Stimulated activated CD4-positive, alpha-beta T cell treated with anti-CD3 and anti-CD28 coated beads, Interleukin-4, amount 100 ng/mL, for 4 hours (primary cell): ENCODE measurements around the gene MPST.

Experiments used
- DNase-seq, 2 experiments: peaks; one replicate each; pipeline ENCODE4 v3.0.0-alpha.2; 2020

Gene MPST

DNA sequence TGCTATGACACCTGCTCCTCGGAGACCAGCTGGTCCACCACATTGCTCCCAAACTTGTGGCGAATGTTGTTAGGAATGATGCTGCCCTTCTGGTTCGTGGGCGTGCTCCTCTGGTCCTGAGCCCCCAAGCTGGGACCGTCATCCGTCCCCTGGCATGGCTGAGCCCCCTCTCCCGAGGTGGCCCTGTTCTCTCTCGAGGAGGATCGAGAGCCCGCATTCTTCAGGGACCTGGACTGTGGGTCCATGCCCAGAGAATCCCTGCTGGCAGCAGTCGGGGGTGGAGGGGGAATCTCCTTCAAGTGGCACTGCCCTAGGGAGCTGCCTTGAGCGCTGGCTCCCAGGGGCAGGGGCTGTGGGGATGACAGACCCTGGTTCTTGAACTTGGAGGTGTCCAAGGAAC lies 17.7 kb upstream of the MPST start:
- no peak for DNase-seq

- DNase-seq: no peak
These were observed 16.9 kb upstream of the MPST start for GRCh38 chr22:37002633-37003032.

DNA sequence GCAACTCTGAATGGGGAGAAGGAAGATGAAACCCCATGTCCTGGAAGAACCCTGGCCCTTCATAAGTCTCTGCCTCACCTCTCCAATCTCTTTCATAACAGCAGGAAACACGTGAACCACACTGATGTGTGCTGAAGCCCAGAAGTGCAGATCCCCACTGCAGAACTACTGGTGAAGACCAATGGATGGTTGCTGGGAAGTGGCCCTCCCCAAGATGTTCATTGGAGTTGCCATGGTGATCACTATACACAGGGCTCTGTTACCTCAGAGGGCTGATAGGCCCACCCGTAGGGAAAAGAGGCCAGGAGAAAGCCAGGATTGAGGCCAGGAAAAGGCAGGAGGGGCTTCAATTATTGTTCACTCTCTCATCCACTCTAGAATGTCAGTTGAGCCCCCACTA lies 11.9 kb upstream of the MPST start:
- no peak for DNase-seq

DNA sequence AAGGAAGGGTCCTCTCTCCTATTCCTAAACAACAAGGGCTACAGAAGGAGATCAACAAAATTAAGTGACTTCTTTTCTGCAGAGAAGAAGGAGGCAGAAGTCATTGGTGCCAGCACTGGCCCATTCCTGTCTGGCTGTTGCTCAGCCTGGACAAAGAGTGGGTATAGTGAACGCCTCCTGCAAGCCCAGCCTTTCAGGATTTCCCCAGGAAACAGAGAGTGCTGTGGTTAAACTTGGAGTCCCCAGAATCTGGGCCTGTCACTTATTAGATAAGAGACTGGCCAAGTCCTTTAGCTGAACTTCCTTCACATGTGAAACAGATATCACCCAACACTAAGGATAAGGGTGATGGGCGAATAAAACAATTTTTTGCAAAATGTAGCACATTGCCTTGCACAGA lies 11.2 kb upstream of the MPST start:
- DNase-seq: no peak

GRCh38 chr22:37009490-37009889 lies 10.1 kb upstream of the MPST start:
- no peak for DNase-seq

DNA sequence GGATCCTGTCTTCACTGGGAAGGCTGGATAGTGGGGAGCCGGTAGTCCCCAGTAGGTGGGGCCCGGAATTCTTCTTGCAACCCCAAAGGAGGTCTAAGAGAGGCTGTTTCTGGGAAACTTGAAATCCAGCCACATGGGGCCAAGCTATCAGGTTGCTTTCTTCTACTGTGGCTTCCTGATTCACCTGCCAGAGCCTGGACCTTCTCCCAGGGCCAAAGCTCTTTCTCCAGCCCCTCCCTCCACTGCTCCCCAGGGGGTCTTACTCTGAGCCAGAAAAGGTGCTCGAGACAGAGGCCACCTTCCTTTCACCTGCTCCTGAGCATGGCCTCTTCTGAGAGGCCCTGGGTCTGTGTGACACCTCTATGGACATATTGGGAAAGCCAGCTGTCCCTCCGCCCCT lies 9.4 kb upstream of the MPST start:
- no peak for DNase-seq

DNA sequence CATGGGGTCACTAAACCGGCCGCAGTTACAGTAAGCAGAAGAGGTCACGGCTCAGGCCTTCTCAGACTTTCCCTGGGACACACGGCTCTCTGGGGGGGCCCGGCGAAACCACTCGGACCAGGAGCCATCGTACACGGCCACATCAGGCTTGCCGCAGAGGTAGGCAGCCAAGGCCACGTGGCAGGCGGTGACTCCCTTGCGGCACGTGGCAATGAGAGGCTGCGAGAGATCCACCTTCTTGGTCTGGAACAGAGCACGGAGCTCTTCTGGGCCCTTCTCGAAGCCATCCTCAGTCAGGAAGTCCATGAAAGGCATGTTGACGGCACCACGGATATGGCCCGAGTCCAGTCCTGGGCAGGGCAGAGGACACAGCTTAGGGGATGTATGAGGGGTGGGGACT lies 8.6 kb upstream of the MPST start:
- no peak for DNase-seq

DNA sequence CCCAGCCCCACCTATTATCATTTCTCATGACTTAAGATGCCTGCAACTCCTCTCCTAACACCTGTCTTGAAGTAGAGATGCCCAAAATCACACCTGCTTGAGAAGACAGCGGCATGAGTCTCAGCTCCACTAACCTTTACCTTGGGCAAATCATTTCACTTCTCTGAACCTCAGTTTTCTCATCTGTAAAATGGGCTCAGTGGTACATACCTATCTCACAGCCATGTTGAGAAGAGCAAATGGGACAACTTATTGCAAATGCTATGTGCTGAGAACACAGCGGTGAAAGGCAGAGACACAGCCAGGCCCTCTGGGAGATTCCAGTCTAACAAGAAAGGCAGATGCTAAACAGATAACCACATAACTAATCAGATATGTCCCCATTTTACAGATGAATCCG lies 8.1 kb upstream of the MPST start:
- DNase-seq: no peak

GRCh38 chr22:37012262-37012904 lies 7.2 kb upstream of the MPST start:
- no peak for DNase-seq

- DNase-seq: no peak
These were observed 6.6 kb upstream of the MPST start for GRCh38 chr22:37012956-37013355.

DNA sequence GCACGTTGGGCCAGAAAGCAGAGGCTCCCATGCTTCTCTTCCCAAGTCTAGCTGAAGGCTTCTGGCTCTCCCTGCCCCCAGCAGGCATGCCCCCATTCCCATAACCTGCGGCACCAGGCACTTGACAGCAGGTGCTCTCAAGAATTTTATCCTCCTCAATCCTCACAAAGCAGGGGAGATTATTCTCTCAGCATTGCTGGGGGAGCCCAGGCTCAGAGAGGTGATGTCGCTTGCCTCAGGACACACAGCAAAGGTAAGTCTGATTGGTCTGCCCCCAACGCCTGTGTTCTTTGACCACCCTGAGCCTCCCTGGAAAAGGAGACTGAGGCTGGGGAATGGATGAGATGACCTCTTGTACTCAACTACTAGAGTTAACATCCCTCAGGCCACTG lies 5.1 kb upstream of the MPST start:
- DNase-seq: no peak

- DNase-seq: no peak
These were observed 4.5 kb upstream of the MPST start for GRCh38 chr22:37014835-37015586.

GRCh38 chr22:37015587-37015878 lies 4.0 kb upstream of the MPST start:
- DNase-seq: no peak

- no peak for DNase-seq
These were observed 3.2 kb upstream of the MPST start for GRCh38 chr22:37016134-37016910.

DNA sequence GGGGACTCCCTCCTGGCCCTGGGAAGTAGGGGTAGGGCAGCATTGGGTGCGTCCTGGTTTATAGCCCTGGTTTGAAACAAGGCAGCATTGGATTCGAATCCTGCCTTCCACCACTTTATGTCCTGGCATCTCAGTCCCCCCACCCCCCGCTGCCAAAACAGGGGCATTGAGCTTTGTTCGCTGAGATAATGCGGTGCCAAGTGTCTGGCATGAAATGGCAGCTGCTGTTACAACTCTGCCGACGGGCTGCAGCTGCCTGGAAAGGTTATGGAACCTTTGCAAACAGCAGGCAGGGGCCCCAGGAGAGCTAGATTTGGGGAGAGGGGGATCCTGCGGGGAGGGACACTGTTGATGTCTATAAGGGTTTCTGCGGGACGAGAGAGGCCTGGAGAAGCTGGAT lies 2.2 kb upstream of the MPST start:
- DNase-seq: no peak

- no peak for DNase-seq
These were observed 1.3 kb upstream of the MPST start for GRCh38 chr22:37018086-37018814.

- no peak for DNase-seq
These were observed 680 bp upstream of the MPST start for GRCh38 chr22:37018815-37019308.

DNA sequence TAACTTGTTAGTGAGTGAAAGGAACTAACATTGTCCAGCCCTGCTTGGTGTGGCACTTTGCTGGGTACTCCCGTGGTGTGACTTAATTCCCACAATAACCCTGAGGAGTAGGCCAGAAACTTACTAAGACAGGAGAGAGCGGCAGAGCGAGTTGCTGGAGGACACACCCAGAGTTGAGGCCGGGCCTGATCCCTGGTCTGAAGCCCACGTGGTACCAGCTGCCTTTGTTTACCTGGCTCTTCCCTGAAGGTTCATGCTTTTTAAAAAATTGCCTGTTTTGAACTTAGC lies 594 bp downstream of the MPST start:
- no peak for DNase-seq

DNA sequence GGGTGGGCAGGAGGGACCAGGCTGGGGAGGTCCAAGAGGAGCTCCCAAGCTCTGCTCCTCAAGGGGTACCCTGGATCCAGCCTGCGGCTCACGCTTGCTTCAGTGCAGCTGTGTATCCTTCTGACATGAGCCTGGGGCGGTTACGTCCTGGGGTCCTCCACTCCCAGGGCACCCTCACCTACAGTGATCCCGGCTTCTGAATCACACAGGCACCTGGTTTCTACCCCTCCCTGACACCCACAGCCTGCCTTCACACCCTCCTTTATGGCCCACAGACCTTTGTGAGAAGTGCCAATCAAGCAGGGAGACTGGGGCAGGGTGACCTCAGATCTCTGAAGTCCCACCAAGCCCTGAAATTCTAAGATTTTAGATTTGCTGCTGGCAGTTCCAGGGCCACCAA lies 1.5 kb downstream of the MPST start:
- DNase-seq: no peak

GRCh38 chr22:37021710-37022482 lies 2.4 kb downstream of the MPST start:
- DNase-seq: peak; percentile 38 to 54

DNA sequence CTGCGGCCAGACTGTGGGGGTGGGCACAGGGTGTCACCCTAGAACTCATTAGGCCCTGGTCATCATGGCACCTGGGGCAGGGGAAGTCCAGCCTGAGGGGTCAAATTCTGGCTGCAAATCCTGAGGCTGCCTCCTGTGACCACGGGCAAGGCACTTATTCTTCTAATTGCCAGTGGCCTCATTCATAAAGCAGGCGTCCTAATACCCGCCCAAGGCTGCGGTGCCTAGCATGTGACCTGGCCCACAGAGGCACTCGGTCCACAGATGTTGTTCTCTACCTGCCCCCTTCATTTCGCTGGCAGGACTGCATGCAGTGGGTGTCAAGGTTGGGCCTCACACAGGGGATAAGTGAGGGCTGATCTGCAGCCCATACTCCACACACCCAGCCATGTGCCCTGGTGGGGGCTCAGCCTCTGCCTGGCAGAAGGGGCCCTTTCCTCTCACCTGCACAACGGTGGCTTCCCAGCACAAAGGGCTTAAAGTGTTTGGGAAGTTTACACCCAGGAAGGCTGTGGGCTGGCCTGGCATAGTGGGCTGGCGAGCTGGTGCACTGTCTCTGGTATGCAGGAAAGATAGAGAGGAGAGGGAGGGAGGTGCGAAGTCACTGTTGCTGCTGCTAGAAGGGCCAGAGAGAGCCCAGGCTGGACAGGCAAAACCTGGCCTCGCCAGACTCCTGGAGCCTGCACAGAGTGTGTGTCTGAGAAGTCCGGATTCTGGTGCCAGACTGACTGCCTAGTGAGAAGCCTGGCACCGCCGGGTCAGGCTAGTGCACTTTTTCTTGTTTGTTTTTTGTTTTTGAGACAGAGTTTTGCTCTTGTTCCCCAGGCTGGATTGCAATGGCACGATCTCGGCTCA lies 3.2 kb downstream of the MPST start:
- DNase-seq: no peak
